PC-3 (cell line): ENCODE data around the gene CYP46A1.

Experiments used
- EZH2 ChIP-seq: fragments of 300-600 bp; sonication (generic); IDR thresholded peaks from one replicate; pipeline ENCODE4 v1.6.1; 2017; ENCODE audit warnings: antibody characterized with exemption, mild to moderate bottlenecking, low read length; ENCODE audit not compliant: unreplicated experiment
- TF ChIP-seq, protein P1 (sequence below): fragments of 300-600 bp; sonication (generic); conservative IDR thresholded peaks from 2 replicates; pipeline ENCODE4 v1.5.1; 2017; ENCODE audit warnings: antibody characterized with exemption, low read depth, mild to moderate bottlenecking, low read length

DNA sequence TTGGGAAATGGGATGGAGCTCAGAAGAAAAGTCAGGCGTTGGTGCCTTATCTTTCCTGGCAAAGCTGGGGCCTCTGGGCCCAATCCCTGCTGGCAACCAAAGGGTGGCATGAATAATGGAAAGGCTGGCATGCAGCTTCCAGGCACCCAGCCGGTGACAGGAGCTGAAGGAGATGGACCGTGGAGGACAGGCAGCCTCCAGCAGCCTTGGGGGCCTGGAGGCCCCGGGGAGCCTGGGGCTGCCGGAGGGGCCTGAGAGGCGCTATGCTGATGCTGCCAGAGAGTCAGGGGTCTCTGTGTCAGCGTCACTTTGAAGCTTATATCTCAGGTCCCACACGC is 70.9 kb downstream of the CYP46A1 start:
- TF ChIP-seq, protein P1, sequence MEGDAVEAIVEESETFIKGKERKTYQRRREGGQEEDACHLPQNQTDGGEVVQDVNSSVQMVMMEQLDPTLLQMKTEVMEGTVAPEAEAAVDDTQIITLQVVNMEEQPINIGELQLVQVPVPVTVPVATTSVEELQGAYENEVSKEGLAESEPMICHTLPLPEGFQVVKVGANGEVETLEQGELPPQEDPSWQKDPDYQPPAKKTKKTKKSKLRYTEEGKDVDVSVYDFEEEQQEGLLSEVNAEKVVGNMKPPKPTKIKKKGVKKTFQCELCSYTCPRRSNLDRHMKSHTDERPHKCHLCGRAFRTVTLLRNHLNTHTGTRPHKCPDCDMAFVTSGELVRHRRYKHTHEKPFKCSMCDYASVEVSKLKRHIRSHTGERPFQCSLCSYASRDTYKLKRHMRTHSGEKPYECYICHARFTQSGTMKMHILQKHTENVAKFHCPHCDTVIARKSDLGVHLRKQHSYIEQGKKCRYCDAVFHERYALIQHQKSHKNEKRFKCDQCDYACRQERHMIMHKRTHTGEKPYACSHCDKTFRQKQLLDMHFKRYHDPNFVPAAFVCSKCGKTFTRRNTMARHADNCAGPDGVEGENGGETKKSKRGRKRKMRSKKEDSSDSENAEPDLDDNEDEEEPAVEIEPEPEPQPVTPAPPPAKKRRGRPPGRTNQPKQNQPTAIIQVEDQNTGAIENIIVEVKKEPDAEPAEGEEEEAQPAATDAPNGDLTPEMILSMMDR = no peak
- no peak for TF ChIP-seq EZH2
